Stimulated activated CD4-positive, alpha-beta T cell treated with anti-CD3 and anti-CD28 coated beads, Interleukin-2, amount 100 ng/mL, for 48 hours (primary cell): ENCODE measurements around the gene ABCA2.
"Not testable (repeated sequence)": the region's sequence is repeated elsewhere in the genome, so short reads cannot be mapped to it uniquely, and the experiment has no call there.

Experiments
- DNase-seq, 2 donors: peaks; one replicate each; pipeline ENCODE4 v3.0.0-alpha.2; 2020

Gene ABCA2

DNA sequence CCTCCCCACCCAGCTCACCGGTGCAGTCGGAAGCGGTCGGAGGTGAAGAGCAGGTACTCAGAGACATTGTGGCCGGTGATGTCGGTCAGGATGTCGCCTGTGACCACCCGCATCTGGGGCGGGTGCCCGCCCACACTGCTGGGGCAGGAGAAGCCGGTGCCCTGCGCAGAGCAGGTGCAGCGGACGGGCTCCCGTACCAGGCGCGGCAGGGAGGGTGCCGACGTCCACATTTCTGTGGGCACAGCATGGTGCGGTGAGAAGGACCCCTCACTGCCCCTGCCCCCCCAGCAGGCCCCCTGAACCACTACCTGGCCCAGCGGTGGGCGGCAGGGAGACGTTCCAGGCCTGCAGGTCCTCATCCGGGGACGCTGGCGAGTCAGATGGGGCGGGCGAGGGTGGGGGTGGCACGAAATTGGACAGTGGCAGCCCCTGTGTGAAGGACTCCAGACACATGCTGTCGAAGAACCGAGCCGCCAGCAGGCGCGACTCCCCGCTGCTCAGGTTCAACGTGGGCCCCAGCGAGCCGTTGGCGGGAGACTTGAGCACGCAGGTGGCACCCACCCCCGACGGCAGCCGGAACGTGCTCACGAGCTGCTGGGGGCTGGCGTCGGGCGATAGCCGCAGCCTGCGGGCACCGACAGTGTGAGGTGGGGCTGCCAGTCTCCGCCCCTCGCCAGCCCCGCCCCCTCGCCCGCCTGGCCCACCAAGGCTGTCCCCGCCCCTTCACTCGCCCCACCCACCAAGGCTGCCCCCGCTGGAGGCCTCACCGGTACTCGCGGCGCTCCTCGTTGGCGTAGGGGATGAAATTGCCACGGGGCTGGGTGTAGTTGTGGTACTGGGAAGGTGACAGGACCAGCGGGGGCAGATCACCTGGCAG is 15.1 kb downstream of the ABCA2 start:
- no peak for DNase-seq

DNA sequence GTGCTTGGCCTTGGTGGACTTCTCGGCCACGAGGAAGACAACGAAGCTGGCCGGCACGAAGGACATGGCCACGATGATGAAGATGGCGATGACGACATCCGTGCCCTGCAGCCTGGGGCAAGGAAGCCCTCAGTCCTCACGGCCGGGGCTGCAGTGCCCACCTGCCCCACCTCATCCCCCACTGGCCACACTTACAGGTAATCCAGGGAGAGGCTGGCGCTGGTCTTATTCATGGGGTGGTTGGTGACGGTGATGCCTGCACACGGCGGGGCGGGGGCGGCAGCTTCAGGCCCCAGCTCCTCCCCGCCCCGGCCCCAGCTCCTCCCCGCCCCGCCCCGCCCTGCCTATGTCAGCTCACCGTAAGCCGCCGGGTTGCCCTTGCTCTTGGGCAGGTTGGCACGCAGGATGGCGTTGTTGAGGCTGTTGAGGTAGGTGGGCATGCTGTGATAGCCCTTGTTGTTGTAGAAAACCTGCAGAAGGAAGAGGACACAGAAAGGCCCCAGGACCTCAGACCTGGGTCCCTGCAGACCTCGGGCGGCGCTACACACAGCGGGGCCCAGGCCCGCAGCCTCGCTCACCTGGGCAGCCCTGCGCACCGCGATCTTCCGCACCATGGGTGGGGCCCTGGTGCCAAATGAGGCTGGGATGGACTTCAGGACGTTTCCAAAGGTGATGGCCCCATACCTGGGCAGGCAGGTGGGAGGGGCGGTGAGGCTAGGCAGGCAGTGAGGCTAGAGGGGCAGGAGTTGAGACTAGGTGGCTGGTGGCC is 15.9 kb downstream of the ABCA2 start:
- DNase-seq, result no peak

- no peak for DNase-seq
Measured at GRCh38 chr9:137011156-137011555, 16.9 kb downstream of the ABCA2 start.

GRCh38 chr9:137009938-137010732 is 17.9 kb downstream of the ABCA2 start:
- DNase-seq, result no peak

DNA sequence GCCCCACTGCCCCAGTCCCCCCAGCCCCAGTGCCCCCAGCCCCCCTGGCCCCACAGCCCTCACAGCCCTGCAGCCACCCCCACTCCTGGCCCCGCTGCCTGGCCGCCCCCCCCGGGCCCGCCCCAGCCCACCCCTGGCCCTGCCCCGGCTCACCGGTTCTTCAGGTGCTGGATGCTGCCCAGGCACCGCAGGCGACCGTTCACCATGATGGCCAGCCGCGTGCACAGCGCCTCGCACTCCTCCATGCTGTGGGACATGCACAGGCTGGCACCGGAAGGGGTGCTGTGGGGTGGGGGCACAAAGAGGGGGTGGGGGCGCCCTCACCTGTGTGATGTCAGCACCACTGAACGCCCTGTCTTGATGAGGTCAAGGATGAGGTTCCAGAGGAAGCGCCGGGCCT is 18.8 kb downstream of the ABCA2 start:
- DNase-seq, result no peak

GRCh38 chr9:137008312-137008711 is 19.7 kb downstream of the ABCA2 start:
- no peak for DNase-seq

DNA sequence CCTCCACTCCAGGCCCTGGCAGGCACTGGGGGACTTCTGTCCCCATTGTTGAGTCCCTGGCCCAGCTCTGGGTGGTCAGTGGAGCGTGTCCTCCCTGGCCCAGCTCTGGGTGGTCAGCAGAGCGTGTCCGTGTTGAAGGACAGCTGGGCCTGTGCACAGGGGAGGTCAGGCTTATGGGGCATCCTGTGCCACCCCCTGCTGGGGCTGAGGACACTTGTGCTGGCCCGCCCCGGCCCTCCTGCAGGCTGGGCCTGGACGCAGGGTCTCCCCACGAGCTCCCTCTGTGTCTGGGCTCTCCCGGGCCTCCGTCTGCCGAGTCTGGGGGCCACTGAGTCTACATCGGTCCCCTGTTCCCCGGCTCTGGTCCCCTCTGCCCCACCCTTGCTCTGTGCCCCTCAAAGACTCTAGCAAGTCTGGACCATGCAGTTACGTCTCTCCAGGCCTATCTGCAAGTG is 20.2 kb downstream of the ABCA2 start:
- DNase-seq, result no peak

DNA sequence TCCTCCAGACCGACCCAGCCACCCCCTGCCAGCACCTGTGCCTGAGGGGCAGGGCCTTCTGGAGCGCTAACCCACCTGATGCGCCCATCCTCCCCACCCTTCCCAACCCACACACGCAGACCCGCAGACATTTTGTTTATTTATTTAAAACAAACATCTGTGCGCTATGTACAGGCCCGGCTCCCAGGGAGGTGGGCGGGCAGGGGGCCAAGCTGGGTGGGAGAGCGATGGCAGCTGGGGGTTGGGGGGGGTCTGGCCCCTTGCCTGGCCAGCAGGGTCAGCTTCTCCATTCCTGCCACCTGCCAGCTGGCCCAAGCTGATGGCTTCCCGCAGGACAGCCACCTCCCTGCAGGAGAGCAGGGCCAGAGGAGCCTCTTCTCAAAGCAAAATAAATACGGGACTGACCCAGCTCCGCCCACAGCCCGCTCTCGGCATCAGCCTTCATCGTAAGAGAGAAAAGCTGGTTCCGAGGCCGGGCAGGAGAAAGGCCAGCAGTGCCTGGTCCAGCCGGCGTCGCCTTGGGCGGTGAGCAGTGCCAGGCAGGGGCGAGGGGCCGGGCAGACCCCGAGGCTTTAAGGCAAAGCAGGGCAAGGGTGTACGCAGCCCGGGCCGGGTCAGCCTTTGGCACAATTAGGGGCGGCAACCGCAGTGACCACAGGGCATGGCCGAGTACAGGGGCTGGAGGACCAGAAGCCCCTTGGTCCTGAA is 20.8 kb downstream of the ABCA2 start:
- no peak for DNase-seq

GRCh38 chr9:137006116-137007003 is 21.7 kb downstream of the ABCA2 start:
- no peak for DNase-seq

DNA sequence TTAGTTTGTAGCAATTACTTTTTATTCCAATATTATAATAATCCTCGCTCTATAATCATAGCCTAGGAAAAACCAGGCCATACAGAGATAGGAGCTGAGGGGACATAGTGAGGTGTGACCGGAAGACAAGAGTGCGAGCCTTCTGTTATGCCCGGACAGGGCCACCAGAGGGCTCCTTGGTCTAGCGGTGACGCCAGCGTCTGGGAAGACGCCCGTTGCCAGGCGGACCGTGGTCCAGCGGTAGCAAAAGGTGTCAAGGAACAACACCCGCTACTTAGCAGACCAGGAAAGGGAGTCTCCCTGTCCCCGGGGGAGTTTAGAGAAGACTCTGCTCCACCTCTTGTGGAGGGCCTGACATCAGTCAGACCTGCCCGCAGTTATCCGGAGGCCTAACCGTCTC is 23.8 kb downstream of the ABCA2 start:
- DNase-seq, result not testable (repeated sequence)

- DNase-seq, result no peak
Measured at GRCh38 chr9:137002646-137003041, 25.4 kb downstream of the ABCA2 start.

GRCh38 chr9:137001857-137002645 is 26.0 kb downstream of the ABCA2 start:
- DNase-seq, result no peak

- no peak for DNase-seq
Measured at GRCh38 chr9:137000177-137000930, 27.7 kb downstream of the ABCA2 start.

- no peak for DNase-seq
Measured at GRCh38 chr9:136997830-136998234, 30.2 kb downstream of the ABCA2 start.

- DNase-seq, result no peak
Measured at GRCh38 chr9:136997371-136997770, 30.7 kb downstream of the ABCA2 start.

DNA sequence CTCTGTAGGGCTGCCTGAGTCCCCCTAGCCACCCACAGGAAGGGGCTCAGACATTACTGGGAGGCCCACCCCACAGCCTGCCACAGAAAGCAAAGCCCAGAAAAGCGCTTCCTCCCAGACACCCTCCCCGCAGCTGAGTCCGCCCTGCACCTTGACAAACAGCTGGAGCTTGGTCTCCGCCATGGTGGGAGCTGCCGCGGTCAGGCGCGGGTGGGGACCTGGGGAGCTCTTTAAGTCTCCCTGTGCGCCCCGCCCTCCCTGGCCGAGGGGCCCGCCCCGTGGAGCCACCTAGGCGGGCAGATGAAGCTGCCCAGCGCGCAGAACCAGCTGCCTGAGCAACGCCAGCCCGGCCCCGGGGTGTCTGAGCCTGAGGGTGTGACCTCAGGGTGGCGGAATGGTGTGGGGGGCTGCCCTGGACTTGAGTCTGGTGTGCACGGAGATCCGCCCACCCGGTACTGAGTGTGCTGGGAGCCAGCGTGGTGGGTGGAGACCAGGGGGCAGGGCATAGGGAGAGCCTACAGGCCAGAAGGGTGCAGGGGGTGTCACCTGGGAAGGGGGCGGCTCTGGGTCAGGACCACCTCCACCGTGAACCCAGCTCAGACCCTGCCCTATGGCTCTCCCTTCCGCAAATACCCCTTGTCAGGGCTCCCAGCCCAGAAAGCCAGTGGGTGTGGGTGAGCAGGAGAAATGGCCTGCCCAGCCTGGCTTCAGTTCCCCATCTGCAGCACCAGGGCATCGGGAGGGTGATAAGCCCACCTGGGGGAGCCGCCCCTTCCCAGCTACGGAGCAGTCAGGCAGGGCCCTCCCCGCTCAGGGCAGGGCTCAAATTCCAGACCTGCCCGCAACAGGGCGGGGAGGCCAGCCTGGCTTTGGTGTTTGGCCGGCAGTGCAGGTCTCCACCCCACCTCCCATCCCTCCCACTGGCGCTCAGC is 31.4 kb downstream of the ABCA2 start, which contains the start of gene CLIC3:
TSS of gene CLIC3 (minus strand) at position 208 of the 932 bp plus-strand sequence. CDS start at position 183, 25 bp downstream.
- no peak for DNase-seq

DNA sequence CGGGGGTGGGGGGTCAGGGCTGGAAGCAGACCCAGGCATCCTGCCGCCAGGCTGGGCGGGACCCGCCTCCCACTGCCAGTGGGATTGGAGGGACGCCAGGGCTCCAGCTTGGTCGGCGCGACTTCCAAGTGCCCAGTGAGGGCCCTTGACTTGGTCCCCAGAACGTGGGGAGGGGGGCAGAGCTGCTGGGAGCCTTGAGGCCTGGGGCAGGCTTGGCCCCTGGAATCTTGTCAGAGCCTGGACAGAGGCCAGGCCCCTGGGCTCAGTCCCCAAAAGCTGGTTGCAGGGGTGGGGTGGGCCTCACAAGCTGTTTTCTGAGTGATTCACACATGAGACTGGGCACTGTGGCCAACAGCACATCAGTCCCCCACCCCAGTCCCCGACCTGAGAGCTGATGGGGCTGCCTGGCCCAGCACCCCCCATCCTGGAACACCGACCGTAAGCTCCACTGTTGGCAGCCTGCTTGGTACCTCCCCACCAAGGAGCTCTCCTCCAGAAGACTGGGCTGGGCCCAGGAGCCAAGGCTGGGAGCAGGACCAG is 32.2 kb downstream of the ABCA2 start:
- no peak for DNase-seq

DNA sequence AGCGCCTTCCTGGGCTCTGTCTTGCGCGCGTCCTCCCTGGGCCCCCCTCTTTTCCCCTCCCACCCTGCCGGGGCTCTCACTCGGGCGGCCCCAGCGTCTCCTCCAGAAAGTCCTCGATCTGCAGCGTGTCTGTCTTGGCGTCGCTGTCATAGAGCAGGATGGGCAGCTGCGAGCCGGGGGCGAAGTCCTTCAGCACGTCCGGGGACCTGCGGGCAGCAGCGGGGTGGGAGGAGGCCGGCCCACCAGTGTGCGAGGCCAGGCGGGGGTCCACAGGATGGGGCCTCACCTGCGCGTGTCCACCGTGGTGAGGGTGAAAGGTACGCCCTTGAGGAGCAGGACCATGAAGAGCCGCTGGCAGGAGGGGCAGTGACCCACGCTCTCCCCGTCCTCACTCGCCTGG is 32.7 kb downstream of the ABCA2 start:
- no peak for DNase-seq
